Activated T-cell treated with anti-CD3 and anti-CD28 coated beads for 48 hours (primary cell): ENCODE measurements around the gene CCDC50.

Experiments used
- DNase-seq: peaks from one replicate; pipeline ENCODE4 v3.0.0-alpha.2; 2020; ENCODE audit warnings: low read depth

Gene CCDC50

DNA sequence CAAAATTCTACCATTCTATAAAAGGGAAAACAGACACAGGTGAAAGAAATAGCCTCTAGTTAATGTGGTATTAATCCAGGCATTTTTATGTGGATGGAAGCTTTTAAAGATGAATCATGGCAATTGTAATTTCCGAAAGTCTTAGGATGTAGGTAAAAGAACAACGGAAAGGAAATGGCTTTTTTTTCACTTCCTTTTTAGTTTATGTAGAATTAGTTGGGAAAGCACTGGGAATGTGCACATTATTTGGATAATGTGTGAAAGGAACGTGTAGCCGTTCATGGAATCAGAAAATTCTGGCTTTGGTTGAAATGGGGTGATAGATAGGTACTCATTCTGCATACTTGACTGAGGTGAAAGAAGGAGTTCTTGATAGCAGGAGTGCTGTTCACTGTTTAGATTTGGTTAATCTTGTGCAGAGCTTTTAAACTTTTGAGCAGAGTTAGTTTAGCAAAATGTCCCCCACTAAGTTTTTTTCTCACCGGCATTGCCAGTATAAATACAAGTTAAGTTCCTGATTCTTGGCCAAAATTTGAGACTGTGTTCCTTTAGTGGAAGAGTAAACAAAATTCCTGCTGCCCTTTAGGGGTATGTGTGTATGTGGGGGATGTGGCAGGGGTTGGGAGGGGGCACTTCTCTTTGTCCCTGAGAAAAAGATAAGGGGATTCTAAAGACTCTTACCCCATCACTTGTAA lies 21.3 kb downstream of the CCDC50 start:
- no peak for DNase-seq

DNA sequence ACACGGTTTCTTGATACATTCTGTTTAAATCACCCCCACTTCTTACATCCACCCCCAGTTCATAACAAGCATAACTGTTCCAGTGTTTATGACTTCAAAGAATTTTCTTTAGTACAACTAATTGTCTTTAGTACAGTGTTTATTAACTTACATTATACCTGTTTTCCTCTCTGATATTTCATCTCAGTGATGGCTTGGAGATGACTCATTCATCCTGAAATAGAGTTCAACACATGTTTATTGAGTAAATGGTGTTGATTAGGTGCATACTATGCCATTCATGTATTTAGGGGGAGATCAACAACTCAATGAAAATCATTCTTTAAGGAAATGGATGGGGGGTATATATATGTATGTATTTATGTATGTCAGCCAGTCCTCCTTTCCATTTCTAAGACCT lies 22.8 kb downstream of the CCDC50 start:
- no peak for DNase-seq

GRCh38 chr3:191353022-191353777 lies 24.0 kb downstream of the CCDC50 start:
- DNase-seq, result no peak

- no peak for DNase-seq
These were observed 26.2 kb downstream of the CCDC50 start for GRCh38 chr3:191355406-191355805.

DNA sequence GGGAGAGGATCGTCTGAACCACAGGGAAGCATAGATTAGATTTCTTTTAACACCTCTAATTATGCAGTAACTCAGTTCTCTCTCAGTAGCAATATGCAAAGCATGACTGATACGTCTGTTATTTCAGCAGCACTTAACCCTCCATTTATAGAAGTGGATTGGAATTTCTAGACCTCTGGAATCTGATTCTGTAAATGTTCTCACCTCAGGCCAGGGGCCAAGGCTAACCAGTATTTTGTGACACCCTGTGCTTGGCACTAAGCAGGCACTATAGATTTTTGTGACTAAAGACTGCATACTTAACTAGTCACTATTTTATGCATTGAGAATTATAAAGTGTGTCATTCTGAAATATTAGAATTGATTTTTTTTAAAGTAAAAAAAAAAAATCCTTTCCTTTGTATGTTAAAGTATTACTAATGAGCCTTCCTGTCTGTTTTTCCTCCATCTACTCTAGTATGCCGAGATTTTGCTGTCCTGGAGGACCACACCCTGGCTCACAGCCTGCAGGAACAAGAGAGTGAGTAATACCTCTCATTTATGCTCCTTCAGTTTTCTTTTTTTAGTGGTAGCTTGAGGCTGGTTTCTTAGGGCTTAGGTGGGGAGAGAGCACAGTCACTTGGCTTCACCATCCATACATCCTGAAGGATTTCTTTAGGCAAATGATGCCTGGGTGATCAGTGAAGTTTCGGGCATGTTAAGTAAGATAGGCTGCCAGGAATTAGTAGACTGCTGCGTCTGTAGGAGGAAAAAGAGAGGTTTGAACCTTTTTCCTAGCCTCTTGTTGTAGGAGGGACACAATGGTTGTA lies 27.6 kb downstream of the CCDC50 start:
- no peak for DNase-seq

DNA sequence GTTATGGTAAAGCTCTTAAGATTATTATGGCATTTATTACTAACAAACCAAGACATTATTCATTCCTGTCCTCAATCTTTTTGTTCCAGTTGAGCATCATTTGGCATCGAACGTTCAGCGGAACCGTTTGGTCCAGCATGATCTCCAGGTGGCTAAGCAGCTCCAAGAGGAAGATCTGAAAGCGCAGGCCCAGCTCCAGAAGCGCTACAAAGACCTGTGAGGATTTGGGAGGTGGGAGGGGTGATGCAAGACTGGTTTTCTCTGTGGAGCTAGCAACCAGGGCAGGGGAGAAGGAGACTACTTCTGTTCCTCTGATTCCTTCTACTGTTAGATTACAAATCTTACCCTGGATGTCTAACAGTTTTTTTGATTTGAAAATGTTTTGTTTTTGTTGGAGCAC lies 28.7 kb downstream of the CCDC50 start:
- no peak for DNase-seq

GRCh38 chr3:191358929-191359328 lies 29.7 kb downstream of the CCDC50 start:
- DNase-seq, result no peak

- no peak for DNase-seq
These were observed 31.4 kb downstream of the CCDC50 start for GRCh38 chr3:191360620-191361019.

DNA sequence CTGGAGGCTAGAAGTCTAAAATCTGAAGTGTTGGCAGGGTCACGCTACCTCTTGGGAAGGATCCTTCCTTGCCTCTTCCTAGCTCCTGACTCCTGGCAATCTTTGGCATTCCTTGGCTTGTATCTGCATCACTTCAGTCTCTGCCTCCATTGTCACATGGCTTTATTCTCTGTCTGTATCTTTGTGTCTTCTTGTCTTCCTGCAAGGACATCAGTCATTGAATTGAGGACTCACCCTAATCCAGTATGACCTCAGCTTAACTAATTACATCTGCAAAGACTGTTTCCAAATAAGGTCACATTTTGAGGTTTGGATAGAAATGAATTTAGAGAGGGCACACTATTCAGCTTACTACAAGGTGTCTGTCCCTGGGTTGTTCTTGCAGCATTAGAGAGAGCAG lies 32.3 kb downstream of the CCDC50 start:
- no peak for DNase-seq

DNA sequence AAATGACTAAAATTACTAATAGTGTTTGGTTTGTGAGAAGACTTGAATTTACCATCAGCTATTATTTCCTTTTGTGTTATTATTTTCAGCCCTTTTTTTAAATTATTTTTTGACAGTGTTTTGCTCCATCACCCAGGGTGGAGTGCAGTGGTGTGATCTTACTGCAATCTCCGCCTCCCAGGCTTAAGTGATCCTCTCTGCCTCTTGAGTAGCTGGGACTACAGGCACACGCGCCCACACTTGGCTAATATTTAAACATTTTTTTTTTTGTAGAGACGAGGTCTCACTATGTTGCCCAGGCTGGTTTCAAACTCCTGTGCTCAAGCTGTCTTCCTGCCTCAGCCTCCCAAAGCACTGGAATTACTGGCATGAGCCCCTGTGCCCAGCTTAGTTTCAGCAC lies 32.8 kb downstream of the CCDC50 start:
- no peak for DNase-seq

GRCh38 chr3:191362524-191363090 lies 33.4 kb downstream of the CCDC50 start:
- no peak for DNase-seq

DNA sequence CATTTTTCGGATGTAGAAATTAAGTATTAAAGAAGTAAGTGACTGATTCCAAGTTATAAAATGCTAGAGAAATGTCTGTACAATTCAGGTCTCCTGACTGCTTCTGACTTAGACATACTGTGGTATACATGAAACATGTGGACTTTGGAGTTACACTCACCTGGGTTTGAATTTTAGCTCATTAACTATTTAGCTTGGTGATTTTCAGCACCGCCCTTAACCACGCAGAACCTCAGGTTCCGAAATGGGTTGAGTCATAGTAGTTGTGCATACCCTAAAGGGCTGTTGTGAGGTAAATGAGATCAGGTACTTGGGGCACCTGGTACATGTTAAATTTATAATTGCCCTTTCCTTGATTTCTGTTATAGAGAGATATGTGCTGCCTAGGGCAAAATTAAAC lies 34.0 kb downstream of the CCDC50 start:
- DNase-seq, result no peak

- no peak for DNase-seq
These were observed 37.5 kb downstream of the CCDC50 start for GRCh38 chr3:191366675-191367074.

GRCh38 chr3:191368755-191369615 lies 39.8 kb downstream of the CCDC50 start:
- DNase-seq, result no peak

DNA sequence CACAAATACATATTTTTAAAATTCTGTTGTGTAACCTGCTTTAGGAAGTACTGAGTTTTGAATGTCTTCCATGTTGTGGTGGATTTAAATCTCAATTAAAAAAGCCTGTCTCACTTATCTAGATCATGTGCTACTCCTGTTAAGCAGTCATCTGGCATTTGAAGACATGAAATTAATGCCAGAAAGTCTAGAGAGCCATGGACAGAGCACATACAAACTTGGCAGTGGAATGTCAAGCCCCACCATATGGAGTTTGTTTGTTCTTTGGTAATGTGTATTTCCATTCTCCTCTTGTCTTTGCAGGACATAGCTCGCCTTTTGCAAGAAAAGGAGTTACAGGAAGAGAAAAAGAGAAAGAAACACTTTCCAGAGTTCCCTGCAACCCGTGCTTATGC lies 40.4 kb downstream of the CCDC50 start:
- no peak for DNase-seq

DNA sequence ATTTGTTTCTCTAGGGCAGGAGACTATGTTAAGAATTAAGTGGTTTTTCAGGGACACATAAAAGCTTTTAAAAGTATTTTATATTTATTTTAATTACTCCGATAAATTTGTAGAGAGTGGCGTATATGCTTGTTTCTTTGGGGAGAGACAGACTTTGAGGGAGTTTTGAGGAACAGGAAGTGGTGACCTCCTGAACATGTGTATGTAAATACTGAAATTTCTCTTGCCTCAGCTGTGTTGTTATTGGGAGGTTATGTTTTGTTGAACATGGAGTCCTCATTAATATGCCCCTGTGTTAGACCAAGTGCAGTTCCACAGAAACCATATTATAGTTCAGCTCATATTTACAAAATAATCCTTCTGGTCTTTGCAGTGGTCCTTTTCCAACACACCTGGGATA lies 42.9 kb downstream of the CCDC50 start:
- DNase-seq, result no peak

DNA sequence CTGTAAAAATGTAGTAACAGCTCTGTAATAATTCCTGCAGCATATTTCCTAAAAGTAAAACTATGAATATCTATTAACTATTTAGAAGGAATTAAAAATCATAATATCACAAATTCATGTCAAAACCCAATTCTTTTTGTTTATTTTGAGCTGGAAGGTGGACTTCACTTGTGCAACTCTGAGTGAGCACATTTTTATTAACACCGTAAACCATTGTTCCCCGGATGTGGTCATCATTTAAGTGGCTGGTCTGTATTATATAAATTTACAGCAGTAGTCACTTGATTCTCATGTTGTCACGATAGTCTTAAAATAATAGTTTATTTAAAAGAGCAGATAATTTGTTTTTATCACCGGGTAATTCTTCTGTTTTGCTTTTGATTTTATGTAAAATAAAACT lies 44.1 kb downstream of the CCDC50 start:
- no peak for DNase-seq

DNA sequence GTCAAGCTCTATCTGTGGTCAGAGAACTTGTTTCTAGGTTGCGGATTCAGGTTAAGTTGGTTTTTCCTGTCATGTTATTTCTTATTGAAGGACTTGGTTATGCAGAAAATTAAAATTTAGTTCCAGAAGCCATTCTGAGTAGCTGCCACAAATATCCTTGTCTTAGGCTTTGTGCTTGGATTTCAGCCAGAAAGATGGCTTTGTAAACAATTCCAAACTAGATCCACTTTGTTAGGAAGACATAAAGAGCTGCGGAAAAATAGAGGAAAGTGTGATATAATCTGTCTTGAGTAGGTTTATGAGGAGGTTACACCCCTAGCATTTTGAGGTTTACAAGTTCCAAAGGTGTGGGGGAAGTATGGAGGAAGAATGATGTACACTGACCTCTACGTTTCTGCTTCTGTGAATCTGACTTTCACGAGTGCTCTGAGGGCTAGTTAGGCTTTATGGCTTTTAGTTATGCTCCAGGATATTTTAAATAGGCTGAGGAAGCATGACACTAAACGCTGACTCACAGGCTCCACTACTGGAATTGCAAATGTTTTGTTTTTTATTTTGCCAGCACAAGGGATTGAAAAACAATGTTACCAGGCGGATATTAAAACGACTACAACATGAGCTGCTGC lies 47.4 kb downstream of the CCDC50 start:
- DNase-seq, result no peak

- DNase-seq, result no peak
These were observed 49.1 kb downstream of the CCDC50 start for GRCh38 chr3:191378142-191378812.

DNA sequence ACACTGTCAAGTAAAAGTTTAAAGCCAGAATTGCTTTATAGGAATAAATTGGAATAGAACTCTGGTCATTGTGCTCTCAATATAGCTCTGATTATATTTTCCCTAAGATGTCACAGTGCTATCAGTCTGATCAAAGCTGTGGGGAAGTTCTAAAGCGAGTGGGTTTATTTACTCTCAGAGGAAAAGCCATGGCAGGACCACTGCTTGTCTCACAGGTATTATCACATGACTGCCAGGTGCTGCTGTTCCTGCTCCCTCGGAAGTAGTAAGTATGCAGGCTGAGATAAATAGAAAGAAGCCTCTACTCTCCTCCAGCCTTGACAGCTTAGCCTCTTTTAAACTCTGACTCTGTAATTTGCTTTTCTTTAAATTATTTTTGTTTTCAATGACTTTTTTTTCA lies 50.3 kb downstream of the CCDC50 start:
- DNase-seq, result no peak

DNA sequence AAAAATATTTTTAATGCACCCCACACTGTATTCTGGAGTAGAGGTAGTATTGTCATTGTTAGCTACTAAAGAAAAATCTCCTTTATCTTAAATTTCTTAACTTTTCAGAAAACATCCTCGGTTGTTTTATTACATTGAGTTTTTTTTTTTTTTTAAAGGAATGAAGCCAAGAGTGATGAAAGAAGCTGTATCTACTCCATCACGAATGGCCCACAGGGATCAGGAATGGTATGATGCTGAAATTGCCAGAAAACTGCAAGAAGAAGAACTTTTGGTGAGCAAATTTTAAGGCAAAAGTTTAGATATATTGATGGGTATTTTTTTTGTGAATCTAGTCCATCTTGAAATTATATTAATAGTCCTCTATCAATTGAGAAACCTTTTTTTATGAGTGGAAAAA lies 50.8 kb downstream of the CCDC50 start:
- DNase-seq, result no peak
